Muscle of back (tissue), 11 donors: ENCODE measurements around the gene PTPRN2. TPM values are rescaled to one million over a fixed set of nuclear protein-coding genes. Genes with fewer than 3 reads are reported as not detected.
"Not testable (repeated sequence)": the region's sequence is repeated elsewhere in the genome, so short reads cannot be mapped to it uniquely, and the experiment has no call there.

Experiments used
- DNase-seq, 3 donors: peaks; one replicate each; pipeline versions ENCODE4 v3.0.0 to v3.0.0-alpha.2; 2013
- polyA plus RNA-seq, 10 donors: library from polyadenylated mRNA; unstranded; fragments of 120-200 nt; gene quantifications; one replicate each; pipeline ENCODE4 v1.2.1, GENCODE V29; 2013; ENCODE audit not compliant: insufficient read length in 10 of 10

PTPRN2 gene
- polyA plus RNA-seq, 10 donors, result 1.8 to 3.1 (median 2.1) TPM

DNA sequence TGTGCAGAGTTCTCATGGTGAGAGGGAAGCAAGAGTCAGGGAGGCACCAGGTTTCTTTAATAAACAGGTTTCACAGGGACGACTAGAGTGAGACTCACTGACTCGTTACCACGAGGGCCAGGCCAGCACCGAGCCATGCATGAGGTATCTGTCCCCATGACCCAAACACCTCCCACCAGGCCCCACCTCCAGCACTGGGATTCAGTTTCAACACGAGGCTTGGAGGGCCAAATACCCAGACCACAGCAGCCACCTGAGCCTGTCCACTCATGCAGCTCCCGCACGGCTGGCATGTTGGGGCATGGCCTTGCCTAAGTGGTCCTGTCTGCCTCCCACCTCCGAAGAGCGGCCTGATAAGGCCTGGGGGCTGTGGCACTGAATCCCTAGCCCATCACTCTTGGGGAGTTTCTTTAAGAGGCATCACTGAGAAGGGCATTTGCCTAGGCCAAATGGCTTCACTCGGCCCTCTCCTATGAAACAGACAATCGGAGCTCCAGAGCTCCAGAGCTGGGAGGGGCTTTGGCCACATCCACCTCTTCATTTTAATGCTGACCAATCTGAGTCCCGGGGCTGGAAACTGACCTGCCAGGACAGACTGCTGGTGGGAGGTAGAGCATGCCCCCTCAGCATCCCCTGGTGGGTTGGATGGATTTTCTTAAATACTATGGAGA, 1093.0 kb downstream of the PTPRN2 start:
- no peak for DNase-seq

DNA sequence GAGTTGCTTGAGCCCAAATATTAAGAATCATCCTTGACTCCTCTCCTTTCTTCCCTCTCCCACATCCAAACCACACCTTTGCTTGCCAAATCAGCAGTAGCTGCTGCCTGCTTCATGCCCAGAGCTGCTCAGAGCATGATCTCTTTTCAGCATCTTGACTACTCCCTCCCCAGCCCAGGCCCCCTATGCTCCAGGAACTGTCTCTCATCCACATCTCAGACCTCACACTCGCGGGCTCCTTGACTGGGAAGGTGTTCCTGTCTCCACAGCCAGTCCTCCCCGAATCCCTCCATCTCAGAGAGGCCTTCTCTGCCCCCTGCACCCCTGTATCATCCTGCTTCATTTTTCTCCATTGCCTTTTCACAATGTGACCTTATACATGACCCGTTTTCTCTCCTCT, 1093.8 kb downstream of the PTPRN2 start:
- no peak for DNase-seq

DNA sequence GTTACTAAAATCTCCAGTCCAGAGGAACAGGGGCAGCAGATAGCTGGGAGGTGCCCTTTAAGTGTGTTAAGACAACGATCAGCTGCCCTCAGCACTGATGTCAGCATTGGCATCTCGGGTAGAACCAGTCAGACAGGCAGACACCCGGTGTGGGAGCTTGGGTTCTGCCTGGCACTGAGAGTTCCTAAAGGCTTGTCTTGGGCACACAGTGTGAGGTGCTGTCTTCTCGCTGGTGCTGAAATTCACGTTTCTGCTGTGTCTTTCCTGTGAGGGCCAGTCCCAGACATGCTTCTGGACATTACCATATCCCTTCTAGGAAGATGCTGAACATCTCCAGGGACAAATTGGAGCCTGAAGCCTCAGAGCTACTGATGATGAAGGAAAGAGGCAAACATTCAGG, 1094.6 kb downstream of the PTPRN2 start:
- DNase-seq, result no peak

DNA sequence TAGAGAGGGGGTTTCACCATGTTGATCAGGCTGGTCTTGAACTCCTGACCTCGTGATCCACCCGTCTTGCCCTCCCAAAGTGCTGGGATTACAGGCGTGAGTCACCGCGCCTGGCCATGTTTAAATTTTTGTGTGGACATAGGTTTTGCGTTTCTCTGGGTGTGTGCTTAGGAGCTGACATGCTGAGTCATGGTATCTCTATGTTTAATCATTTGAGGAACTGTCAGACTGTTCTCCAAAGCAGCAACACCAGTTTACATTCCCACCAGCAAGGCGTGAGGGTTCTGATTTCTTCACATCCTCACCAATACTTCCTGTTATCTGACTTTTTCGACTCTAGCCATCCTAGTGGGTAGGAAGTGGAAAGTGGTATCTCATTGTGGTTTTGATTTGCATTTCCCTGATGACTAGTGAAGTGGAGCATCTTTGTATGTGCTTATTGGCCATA, 1097.1 kb downstream of the PTPRN2 start:
- DNase-seq, result peak in 2 of 3 donors; percentile 9 to 18

DNA sequence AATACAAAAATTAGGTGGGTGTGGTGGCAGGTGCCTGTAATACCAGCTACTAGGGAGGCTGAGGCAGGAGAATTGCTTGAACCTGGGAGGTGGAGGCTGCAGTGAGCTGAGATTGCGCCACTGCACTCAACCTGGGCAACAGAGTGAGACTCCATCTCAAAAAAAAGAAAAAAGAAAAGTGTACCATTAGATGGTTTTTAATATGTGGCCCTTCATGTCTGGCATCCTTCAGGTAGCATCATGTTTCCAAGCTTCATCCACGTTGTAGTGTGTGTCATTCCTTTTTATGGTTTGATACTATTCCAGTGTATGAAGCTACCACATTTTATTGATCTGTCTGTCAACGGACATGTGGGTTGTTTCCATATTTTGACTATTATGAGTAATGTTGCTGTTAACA, 1097.8 kb downstream of the PTPRN2 start:
- not testable (repeated sequence) for DNase-seq

Other genes starting within 250 kb of the PTPRN2 start
- 10 to 100 TPM; 12.2 to 20.7 (median 15.7) TPM for gene NCAPG2, start 117.0 kb upstream of the PTPRN2 start, polyA plus RNA-seq
- 10 to 100 TPM; 31.3 to 39.4 (median 34.9) TPM for gene ESYT2, start 241.7 kb upstream of the PTPRN2 start, polyA plus RNA-seq